ENCODE results near the gene DPYSL3. TPM values are rescaled to one million over a fixed set of nuclear protein-coding genes. Genes with fewer than 3 reads are reported as not detected.

Gene DPYSL3
- total RNA-seq, 4 donors from 2014 or later = 121 to 213 (median 168) TPM

GRCh38 chr5:147434049-147434448 is 75.8 kb downstream of the DPYSL3 start:
- no peaks in the 10 kb centered on the region for H3K36me3 ChIP-seq
- intact Hi-C loops (cut with DNase I; ENCODE audit: low total_unique reads) = no loop called here
- peaks cover 6 to 9% of the 10 kb centered on the region in 2 donors for H3K4me1 ChIP-seq
- no peak overlapping the region for H3K4me3 ChIP-seq
- TF ChIP-seq POLR2A (IDR thresholded peaks at IDR 0.05) (no peak), CTCF (IDR thresholded peaks at IDR 0.05) (no peak)
- no peak overlapping the region for H3K27ac ChIP-seq
- H3K27me3 ChIP-seq = no peaks in the 10 kb centered on the region
- no peak for DNase-seq
- no peaks in the 10 kb centered on the region for H3K9me3 ChIP-seq

DNA sequence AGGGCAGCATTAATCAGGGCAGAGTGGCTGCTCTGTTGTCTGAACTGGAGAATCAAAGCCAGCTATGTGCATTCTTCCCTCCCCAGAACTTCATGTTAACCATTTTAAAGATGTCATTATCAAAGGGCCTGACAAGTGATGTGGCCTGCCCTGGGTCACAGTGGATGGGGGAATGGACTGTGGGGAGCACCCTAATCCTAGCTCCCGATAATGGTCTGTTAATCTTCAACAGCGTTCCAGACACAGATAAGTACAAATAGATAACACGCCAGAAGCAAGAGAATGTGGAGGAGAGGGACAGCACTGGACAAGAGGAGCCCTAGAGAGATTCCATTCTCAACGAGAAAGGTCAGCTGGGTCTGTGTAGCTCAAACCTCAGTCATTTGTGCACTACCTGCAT is 77.5 kb downstream of the DPYSL3 start:
- DNase-seq = no peak
- intact Hi-C loops (cut with DNase I; ENCODE audit: low total_unique reads) = no loop called here
- no peaks in the 10 kb centered on the region for H3K27me3 ChIP-seq
- no peaks in the 10 kb centered on the region for H3K9me3 ChIP-seq
- TF ChIP-seq POLR2A (IDR thresholded peaks at IDR 0.05) (no peak), CTCF (IDR thresholded peaks at IDR 0.05) (no peak)
- H3K4me3 ChIP-seq = no peak overlapping the region
- no peaks in the 10 kb centered on the region for H3K36me3 ChIP-seq
- peak overlapping the region; percentile 62 to 76 for H3K27ac ChIP-seq
- peaks cover 8 to 16% of the 10 kb centered on the region in 2 donors for H3K4me1 ChIP-seq

DNA sequence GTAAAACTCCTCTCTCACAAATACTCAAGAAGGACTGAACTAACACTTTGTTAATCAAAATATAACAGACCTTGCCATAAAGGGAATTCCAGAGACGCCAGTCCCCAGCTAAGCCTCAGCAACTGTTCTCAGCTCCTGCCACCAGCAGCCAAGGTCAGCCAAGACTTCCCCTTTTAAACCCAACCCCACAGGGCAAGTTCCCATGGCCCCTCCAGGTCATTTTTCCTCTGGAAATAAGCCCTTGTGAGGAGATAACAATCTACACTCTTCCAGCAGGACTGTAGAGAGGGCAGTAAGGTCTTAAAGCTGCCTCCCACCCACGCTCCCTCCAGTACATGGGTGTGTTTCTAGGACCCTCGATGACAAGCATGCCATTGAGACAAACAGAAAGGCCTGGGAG is 78.3 kb downstream of the DPYSL3 start:
- no peak for TF ChIP-seq CTCF (IDR thresholded peaks at IDR 0.05)
- no peak for TF ChIP-seq POLR2A (IDR thresholded peaks at IDR 0.05)
- Histone ChIP-seq H3K27me3 (no peaks in the 10 kb centered on the region), H3K9me3 (no peaks in the 10 kb centered on the region), H3K36me3 (no peaks in the 10 kb centered on the region), H3K27ac (peak overlapping the region; percentile 62 to 76), H3K4me3 (no peak overlapping the region), H3K4me1 (peaks cover 9 to 16% of the 10 kb centered on the region in 2 donors)
- intact Hi-C loops (cut with DNase I; ENCODE audit: low total_unique reads) = no loop called here
- no peak for DNase-seq

DNA sequence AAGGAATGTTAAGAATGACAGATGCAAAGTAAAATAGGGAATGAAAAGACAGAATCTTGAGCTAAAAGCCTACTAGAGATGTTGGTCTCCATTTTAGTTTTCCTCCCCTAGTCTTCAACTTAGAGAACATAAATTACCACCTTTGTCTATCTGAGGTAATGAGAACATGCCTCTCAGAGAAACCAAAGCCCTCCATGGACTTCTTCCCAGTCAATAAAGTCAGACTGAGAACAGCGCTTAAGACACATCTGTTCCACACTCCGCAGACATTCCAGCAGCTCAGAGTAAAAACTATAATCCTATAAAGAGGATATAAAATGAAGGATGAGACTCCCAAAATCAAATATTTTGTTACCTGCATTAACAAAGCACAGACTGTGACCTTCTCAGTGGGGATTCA is 79.2 kb downstream of the DPYSL3 start:
- Histone ChIP-seq H3K27ac (peak overlapping the region; percentile 62 to 76), H3K9me3 (no peaks in the 10 kb centered on the region), H3K36me3 (no peaks in the 10 kb centered on the region), H3K27me3 (no peaks in the 10 kb centered on the region), H3K4me3 (no peak overlapping the region), H3K4me1 (peaks cover 9 to 16% of the 10 kb centered on the region in 2 donors)
- DNase-seq = no peak
- TF ChIP-seq POLR2A (IDR thresholded peaks at IDR 0.05) (no peak), CTCF (IDR thresholded peaks at IDR 0.05) (no peak)
- intact Hi-C loops (cut with DNase I; ENCODE audit: low total_unique reads) = no loop called here

GRCh38 chr5:147427521-147428401 is 82.1 kb downstream of the DPYSL3 start:
- Histone ChIP-seq H3K27ac (peak overlapping the region; percentile 3 to 51), H3K9me3 (no peaks in the 10 kb centered on the region), H3K36me3 (no peaks in the 10 kb centered on the region), H3K27me3 (no peaks in the 10 kb centered on the region), H3K4me1 (peaks cover 5 to 16% of the 10 kb centered on the region in 2 donors), H3K4me3 (no peak overlapping the region)
- DNase-seq = no peak
- TF ChIP-seq CTCF (IDR thresholded peaks at IDR 0.05) (no peak), POLR2A (IDR thresholded peaks at IDR 0.05) (no peak)
- intact Hi-C loops (cut with DNase I; ENCODE audit: low total_unique reads) = no loop called here
